ENCODE results near the gene CHN2. TPM values are rescaled to one million over a fixed set of nuclear protein-coding genes. Genes with fewer than 3 reads are reported as not detected.

The CHN2 gene
- total RNA-seq, 1 experiment from 2014 or later: 7.7 TPM

- Histone ChIP-seq H3K9me3 (ENCODE audit: low read length) (no peaks in the 10 kb centered on the region), H3K4me3 (ENCODE audit: low read length) (no peak overlapping the region), H3K4me2 (ENCODE audit: low read length) (no peak overlapping the region), H4K20me1 (ENCODE audit: low read length) (no peaks in the 10 kb centered on the region), H3F3A (ENCODE audit: low read length, unreplicated experiment) (no peaks in the 10 kb centered on the region), H3K79me2 (ENCODE audit: low read length) (no peaks in the 10 kb centered on the region), H3K9ac (ENCODE audit: low read length) (no peak overlapping the region), H3K27ac (ENCODE audit: low read length) (no peak overlapping the region), H3K4me1 (ENCODE audit: insufficient read depth, low read length) (peaks cover 46% of the 10 kb centered on the region), H3K36me3 (ENCODE audit: low read depth, low read length) (no peaks in the 10 kb centered on the region), H3K9me2 (replicated peaks; ENCODE audit: low read length) (no peaks in the 10 kb centered on the region), H2AFZ (ENCODE audit: low read length) (no peak overlapping the region), H3K27me3 (ENCODE audit: low read length) (no peaks in the 10 kb centered on the region)
- BruUV-seq (replicated peaks): no TSS peak
- POLR2A ChIA-PET (ENCODE audit: unreplicated experiment): no interaction called here
- TF ChIP-seq EZH2phosphoT487 (IDR thresholded peaks at IDR 0.05; ENCODE audit: borderline replicate concordance, low read length) (no peak), CTCF (conservative IDR thresholded peaks at IDR 0.05; ENCODE audit: low read depth, low read length) (no peak), EZH2 (IDR thresholded peaks at IDR 0.05; ENCODE audit: low read length, unreplicated experiment) (no peak)
- CTCF ChIA-PET: no interaction called here
- no peak for ATAC-seq
- DNase-seq: no peak
- intact Hi-C loops (cut with micrococcal nuclease): no loop called here
Measured at GRCh38 chr7:29228289-29229011, 33.9 kb downstream of the CHN2 start.

- no TSS peak for BruUV-seq (replicated peaks)
- ChIA-PET POLR2A (ENCODE audit: unreplicated experiment) (no interaction called here), CTCF (no interaction called here)
Measured at GRCh38 chr7:29229066-29229465, 34.5 kb downstream of the CHN2 start.

More at GRCh38 chr7:29229066-29229465, 34.5 kb downstream of the CHN2 start:
- Histone ChIP-seq H2AFZ (ENCODE audit: low read length) (no peak overlapping the region), H3K9ac (ENCODE audit: low read length) (no peak overlapping the region), H3K79me2 (ENCODE audit: low read length) (no peaks in the 10 kb centered on the region), H3K4me3 (ENCODE audit: low read length) (no peak overlapping the region), H3K27me3 (ENCODE audit: low read length) (no peaks in the 10 kb centered on the region), H3K9me2 (replicated peaks; ENCODE audit: low read length) (no peaks in the 10 kb centered on the region), H3F3A (ENCODE audit: low read length, unreplicated experiment) (no peaks in the 10 kb centered on the region), H4K20me1 (ENCODE audit: low read length) (no peaks in the 10 kb centered on the region), H3K4me1 (ENCODE audit: insufficient read depth, low read length) (peaks cover 40% of the 10 kb centered on the region), H3K4me2 (ENCODE audit: low read length) (no peak overlapping the region), H3K36me3 (ENCODE audit: low read depth, low read length) (no peaks in the 10 kb centered on the region), H3K27ac (ENCODE audit: low read length) (no peak overlapping the region), H3K9me3 (ENCODE audit: low read length) (no peaks in the 10 kb centered on the region)
- intact Hi-C loops (cut with micrococcal nuclease): no loop called here
- TF ChIP-seq EZH2phosphoT487 (IDR thresholded peaks at IDR 0.05; ENCODE audit: borderline replicate concordance, low read length) (no peak), CTCF (conservative IDR thresholded peaks at IDR 0.05; ENCODE audit: low read depth, low read length) (no peak)
- ATAC-seq (no peak), DNase-seq (no peak)
